K562 (cell line): ENCODE measurements around the gene F12. TPM values are rescaled to one million over a fixed set of nuclear protein-coding genes. Genes with fewer than 3 reads are reported as not detected.

Experiments used
- ATF2 ChIP-seq: sonication (generic); formaldehyde crosslinking; IDR thresholded peaks from 2 replicates; pipeline ENCODE4 v1.8.1; 2022; ENCODE audit warnings: missing genetic modification reagents
- BACH1 ChIP-seq: fragments of 200-800 bp; sonication (Bioruptor generic); IDR thresholded peaks from 2 replicates; pipeline ENCODE4 v1.6.1; 2016; ENCODE audit warnings: missing genetic modification characterization, missing compliant biosample characterization
- BCOR ChIP-seq: fragments of 450-650 bp; IDR thresholded peaks from 2 replicates; pipeline ENCODE4 v1.6.1; 2016
- CBFB ChIP-seq: sonication (generic); formaldehyde crosslinking; IDR thresholded peaks from 2 replicates; pipeline ENCODE4 v1.4.0; 2020; ENCODE audit warnings: mild to moderate bottlenecking, missing genetic modification reagents
- COPS2 ChIP-seq: fragments of 450-650 bp; conservative IDR thresholded peaks from 2 replicates; pipeline ENCODE4 v1.6.1; 2016; ENCODE audit warnings: mild to moderate bottlenecking, moderate library complexity
- E2F8 ChIP-seq: fragments of 450-650 bp; IDR thresholded peaks from 2 replicates; pipeline ENCODE4 v1.7.1; 2018; ENCODE audit warnings: mild to moderate bottlenecking, low read depth; ENCODE audit not compliant: partially characterized antibody
- ETV1 ChIP-seq: fragments of 450-650 bp; conservative IDR thresholded peaks from 2 replicates; pipeline ENCODE4 v1.6.1; 2016; ENCODE audit warnings: missing genetic modification characterization, control low read depth, low read depth, missing compliant biosample characterization
- FOXK2 ChIP-seq, 2 experiments: fragments of 450-650 bp; IDR thresholded peaks in 1 of 2; conservative IDR thresholded peaks in 1 of 2; 2 replicates each; pipeline ENCODE4 v1.6.1; 2016; ENCODE audit warnings: low read depth in 2 of 2, mild to moderate bottlenecking in 1 of 2
- GABPB1 ChIP-seq: sonication (generic); formaldehyde crosslinking; IDR thresholded peaks from 2 replicates; pipeline ENCODE4 v1.8.0; 2022; ENCODE audit warnings: mild to moderate bottlenecking, missing genetic modification reagents
- HIVEP1 ChIP-seq: fragments of 250-450 bp; sonication (Bioruptor Pico); IDR thresholded peaks from 2 replicates; pipeline ENCODE4 v1.4.0; 2020; ENCODE audit warnings: mild to moderate bottlenecking
- HMBOX1 ChIP-seq: sonication (generic); IDR thresholded peaks from 2 replicates; pipeline ENCODE4 v1.6.1; 2016
- JUND ChIP-seq, 2 experiments: IDR thresholded peaks; 2 replicates in 1 of 2; 3 replicates in 1 of 2; pipeline ENCODE4 v1.6.1; 2011; ENCODE audit warnings: borderline replicate concordance in 2 of 2, low read depth in 2 of 2, low read length in 2 of 2, improper control_type of control experiment in 1 of 2, missing biosample characterization in 1 of 2, missing genetic modification characterization in 1 of 2, missing genetic modification reagents in 1 of 2
- NFATC3 ChIP-seq: fragments of 450-650 bp; IDR thresholded peaks from 2 replicates; pipeline ENCODE4 v1.6.1; 2017; ENCODE audit warnings: mild to moderate bottlenecking
- PHB2 ChIP-seq: fragments of 450-650 bp; IDR thresholded peaks from 2 replicates; pipeline ENCODE4 v1.6.1; 2017; ENCODE audit warnings: low read depth
- RAD21 ChIP-seq, 2 experiments: fragments of 250-450 bp in 1 of 2; fragments of 450-650 bp in 1 of 2; sonication (Bioruptor Pico) in 1 of 2; formaldehyde crosslinking in 1 of 2; IDR thresholded peaks in 1 of 2; conservative IDR thresholded peaks in 1 of 2; 2 replicates each; pipeline versions ENCODE4 v1.4.0 to v1.8.0; 2020 to 2022; ENCODE audit warnings: mild to moderate bottlenecking in 2 of 2, moderate library complexity in 1 of 2
- RCOR1 ChIP-seq, 2 experiments: IDR thresholded peaks; 2 replicates each; pipeline ENCODE4 v1.6.1; 2012; ENCODE audit warnings: low read depth in 2 of 2, low read length in 2 of 2, borderline replicate concordance in 1 of 2, improper control_type of control experiment in 1 of 2
- SIN3B ChIP-seq: fragments of 450-650 bp; IDR thresholded peaks from 2 replicates; pipeline ENCODE4 v1.6.1; 2017; ENCODE audit warnings: low read depth, mild to moderate bottlenecking, moderate library complexity
- SIX5 ChIP-seq, 2 experiments: IDR thresholded peaks; 2 replicates each; pipeline ENCODE4 v1.6.1; 2011; ENCODE audit warnings: low read length in 2 of 2, borderline replicate concordance in 1 of 2, low read depth in 1 of 2, mild to moderate bottlenecking in 1 of 2, moderate library complexity in 1 of 2; ENCODE audit not compliant: insufficient read depth in 1 of 2
- SOX6 ChIP-seq: fragments of 450-650 bp; IDR thresholded peaks from 2 replicates; pipeline ENCODE4 v1.6.1; 2014; ENCODE audit warnings: mild to moderate bottlenecking
- TCF3 ChIP-seq: sonication (generic); formaldehyde crosslinking; IDR thresholded peaks from 2 replicates; pipeline ENCODE4 v1.4.0; 2020; ENCODE audit warnings: mild to moderate bottlenecking, missing genetic modification reagents
- XRCC4 ChIP-seq: IDR thresholded peaks from one replicate; pipeline ENCODE4 v1.6.1; 2011; ENCODE audit not compliant: insufficient read depth, insufficient read length; ENCODE audit errors: extremely low read depth
- ZNF133 ChIP-seq: fragments of 250-450 bp; sonication (Bioruptor Pico); IDR thresholded peaks from 2 replicates; pipeline ENCODE4 v1.4.0; 2020; ENCODE audit warnings: mild to moderate bottlenecking
- ZNF347 ChIP-seq: fragments of 450-650 bp; formaldehyde crosslinking; IDR thresholded peaks from 2 replicates; pipeline ENCODE4 v1.4.0; 2020; ENCODE audit warnings: low read depth, mild to moderate bottlenecking, moderate library complexity
- polyA plus RNA-seq, 8 experiments: library from polyadenylated mRNA; depleted of rRNA in 4 of 8; stranded (reverse) in 5 of 8; unstranded in 3 of 8; fragments of >200 nt; fragmentation: Nextera tagmentation in 2 of 8; fragmentation: Illumina TruSeq in 1 of 8; extraction: Ambion mirVana in 2 of 8; extraction: Trizol in 1 of 8; gene quantifications; 2 replicates each; pipeline versions ENCODE4 v1.2.1 to v1.2.3, GENCODE V29; 2011 to 2014; ENCODE audit warnings: inconsistent platforms in 1 of 8, missing spikeins in 1 of 8
- total RNA-seq, 7 experiments: library from RNA; depleted of rRNA in 6 of 7; stranded (reverse); fragments of >200 nt in 6 of 7; fragmentation: Illumina TruSeq in 2 of 7; extraction: Trizol in 2 of 7; gene quantifications; 2 replicates each; pipeline versions ENCODE4 v1.2.1 to v1.2.3, GENCODE V29; 2011 to 2021; ENCODE audit warnings: low replicate concordance in 1 of 7

F12 gene
- total and polyA plus RNA-seq, 9 of the 15 experiments (the other 6 are each of a cell fraction or from before 2014, with no cell fraction given) = 0.59 to 18.3 (median 3.6) TPM

GRCh38 chr5:177454397-177455035, 45.2 kb upstream of the F12 start (continued):
- TF ChIP-seq E2F8 = peak; percentile 63
- no peak for TF ChIP-seq NFATC3
- no peak for TF ChIP-seq ZNF133 (CRISPR knock-in tag)
- TF ChIP-seq HMBOX1 = no peak
- no peak for TF ChIP-seq ZNF347 (CRISPR knock-in tag)
- TF ChIP-seq JUND (IDR thresholded peaks at IDR 0.05; ENCODE audit: borderline replicate concordance, low read depth, low read length) = peak; percentile 98
- TF ChIP-seq JUND (tag; IDR thresholded peaks at IDR 0.05; ENCODE audit: borderline replicate concordance, low read depth, low read length) = peak; percentile 91; the same call in 1 of the 3 replicates
- no peak for TF ChIP-seq PHB2
- TF ChIP-seq SIX5 (IDR thresholded peaks at IDR 0.05; ENCODE audit: borderline replicate concordance in 1 of 2, insufficient read depth in 1 of 2, low read depth in 1 of 2, low read length in 2 of 2) = no peak
- peak; percentile 95 for TF ChIP-seq RAD21 (CRISPR knock-in tag; conservative IDR thresholded peaks at IDR 0.05 in 1 of 2, IDR thresholded peaks at IDR 0.05 in 1 of 2)
- TF ChIP-seq ATF2 (CRISPR knock-in tag) = peak; percentile 85; the same call in 1 of the 2 replicates
- peak in 1 of 2 experiments; percentile 69; a peak in 1 of 4 replicates for TF ChIP-seq RCOR1 (IDR thresholded peaks at IDR 0.05; ENCODE audit: borderline replicate concordance in 1 of 2, low read depth in 2 of 2, low read length in 2 of 2)
- no peak for TF ChIP-seq ETV1 (tag)
- TF ChIP-seq HIVEP1 = peak; percentile 100
- TF ChIP-seq XRCC4 = no peak
- TF ChIP-seq GABPB1 (CRISPR knock-in tag) = peak; percentile 83
- no peak for TF ChIP-seq COPS2
- TF ChIP-seq FOXK2 (conservative IDR thresholded peaks at IDR 0.05 in 1 of 2, IDR thresholded peaks at IDR 0.05 in 1 of 2; ENCODE audit: low read depth in 2 of 2) = no peak
- TF ChIP-seq BCOR = no peak
- TF ChIP-seq CBFB (CRISPR knock-in tag) = no peak
- peak; percentile 56; the same call in 1 of the 2 replicates for TF ChIP-seq SIN3B
- 0 out of 2 replicates have a peak, but pooled peaks have one; percentile 15 for TF ChIP-seq SOX6
- peak; percentile 25; the same call in 1 of the 2 replicates for TF ChIP-seq TCF3 (CRISPR knock-in tag)
- no peak for TF ChIP-seq BACH1 (tag)
